ENCODE measurements around the gene TENM3.
A peak's percentile ranks its signal among the peaks of the same experiment; 100 is the strongest.

Gene TENM3

GRCh38 chr4:182629096-182629495 lies 385.9 kb downstream of the TENM3 start:
- DNase-seq (ENCODE audit: low read depth) = no peak

GRCh38 chr4:182640491-182640890 lies 397.3 kb downstream of the TENM3 start:
- no peak for DNase-seq (ENCODE audit: low read depth)

- DNase-seq (ENCODE audit: low read depth) = no peak
These were observed 397.7 kb downstream of the TENM3 start for GRCh38 chr4:182640932-182641331.

GRCh38 chr4:182642831-182643230 lies 399.6 kb downstream of the TENM3 start:
- peak; percentile 58 for DNase-seq (ENCODE audit: low read depth)

GRCh38 chr4:182643801-182644682 lies 400.8 kb downstream of the TENM3 start:
- DNase-seq (ENCODE audit: low read depth) = peak; percentile 92

GRCh38 chr4:182644683-182645050 lies 401.5 kb downstream of the TENM3 start:
- peak; percentile 65 for DNase-seq (ENCODE audit: low read depth)

- DNase-seq (ENCODE audit: low read depth) = no peak
These were observed 402.3 kb downstream of the TENM3 start for GRCh38 chr4:182645511-182645910.

GRCh38 chr4:182647646-182648300 lies 404.6 kb downstream of the TENM3 start:
- DNase-seq (ENCODE audit: low read depth) = no peak

GRCh38 chr4:182648766-182649165 lies 405.6 kb downstream of the TENM3 start:
- no peak for DNase-seq (ENCODE audit: low read depth)

- no peak for DNase-seq (ENCODE audit: low read depth)
These were observed 406.7 kb downstream of the TENM3 start for GRCh38 chr4:182649698-182650477.

- peak; percentile 71 for DNase-seq (ENCODE audit: low read depth)
These were observed 410.4 kb downstream of the TENM3 start for GRCh38 chr4:182653596-182653995.

GRCh38 chr4:182655340-182655739 lies 412.1 kb downstream of the TENM3 start:
- DNase-seq (ENCODE audit: low read depth) = no peak

- DNase-seq (ENCODE audit: low read depth) = no peak
These were observed 419.3 kb downstream of the TENM3 start for GRCh38 chr4:182662551-182662950.

- no peak for DNase-seq (ENCODE audit: low read depth)
These were observed 428.0 kb downstream of the TENM3 start for GRCh38 chr4:182671231-182671630.

- no peak for DNase-seq (ENCODE audit: low read depth)
These were observed 428.5 kb downstream of the TENM3 start for GRCh38 chr4:182671749-182672148.

- no peak for DNase-seq (ENCODE audit: low read depth)
These were observed 435.4 kb downstream of the TENM3 start for GRCh38 chr4:182678590-182678989.

GRCh38 chr4:182679533-182679932 lies 436.3 kb downstream of the TENM3 start:
- no peak for DNase-seq (ENCODE audit: low read depth)

- DNase-seq (ENCODE audit: low read depth) = no peak
These were observed 437.0 kb downstream of the TENM3 start for GRCh38 chr4:182680234-182680653.

GRCh38 chr4:182683661-182684060 lies 440.5 kb downstream of the TENM3 start:
- no peak for DNase-seq (ENCODE audit: low read depth)

- DNase-seq (ENCODE audit: low read depth) = no peak
These were observed 441.6 kb downstream of the TENM3 start for GRCh38 chr4:182684796-182685195.

GRCh38 chr4:182688081-182688480 lies 444.9 kb downstream of the TENM3 start:
- no peak for DNase-seq (ENCODE audit: low read depth)

- no peak for DNase-seq (ENCODE audit: low read depth)
These were observed 451.3 kb downstream of the TENM3 start for GRCh38 chr4:182694551-182694950.

GRCh38 chr4:182695009-182695408 lies 451.8 kb downstream of the TENM3 start:
- no peak for DNase-seq (ENCODE audit: low read depth)

Measured in iris pigment epithelial cell (primary cell).